ENCODE data around the gene RASSF8.
A peak's percentile ranks its signal among the peaks of the same experiment; 100 is the strongest.
"Not testable (repeated sequence)": the region's sequence is repeated elsewhere in the genome, so short reads cannot be mapped to it uniquely, and the experiment has no call there.

RASSF8 gene

DNA sequence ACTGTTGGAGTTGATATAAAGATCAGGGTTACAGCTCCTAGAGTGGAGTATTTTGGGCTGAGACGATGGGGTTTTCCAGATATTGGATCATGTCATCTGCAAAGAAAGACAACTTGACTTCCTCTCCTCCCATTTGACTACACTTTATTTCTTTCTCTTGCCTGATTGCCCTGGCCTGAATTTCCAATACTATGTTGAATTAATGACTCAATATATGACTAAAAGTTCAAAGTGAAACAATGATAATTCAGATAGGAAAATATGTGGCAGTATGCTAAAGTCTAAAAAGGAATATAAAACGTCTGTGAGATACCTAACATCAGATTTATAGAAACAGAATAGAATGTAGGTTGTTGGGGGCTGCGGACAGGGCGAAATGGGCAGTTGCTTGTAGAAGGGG, 94.2 kb downstream of the RASSF8 start:
- in situ Hi-C loops (cut with MboI; ENCODE audit: low pct_unique_long_range_greater_than_20kb, low sequenced_read_pairs, unreplicated experiment), result no loop called here
- TF ChIP-seq, protein P1, sequence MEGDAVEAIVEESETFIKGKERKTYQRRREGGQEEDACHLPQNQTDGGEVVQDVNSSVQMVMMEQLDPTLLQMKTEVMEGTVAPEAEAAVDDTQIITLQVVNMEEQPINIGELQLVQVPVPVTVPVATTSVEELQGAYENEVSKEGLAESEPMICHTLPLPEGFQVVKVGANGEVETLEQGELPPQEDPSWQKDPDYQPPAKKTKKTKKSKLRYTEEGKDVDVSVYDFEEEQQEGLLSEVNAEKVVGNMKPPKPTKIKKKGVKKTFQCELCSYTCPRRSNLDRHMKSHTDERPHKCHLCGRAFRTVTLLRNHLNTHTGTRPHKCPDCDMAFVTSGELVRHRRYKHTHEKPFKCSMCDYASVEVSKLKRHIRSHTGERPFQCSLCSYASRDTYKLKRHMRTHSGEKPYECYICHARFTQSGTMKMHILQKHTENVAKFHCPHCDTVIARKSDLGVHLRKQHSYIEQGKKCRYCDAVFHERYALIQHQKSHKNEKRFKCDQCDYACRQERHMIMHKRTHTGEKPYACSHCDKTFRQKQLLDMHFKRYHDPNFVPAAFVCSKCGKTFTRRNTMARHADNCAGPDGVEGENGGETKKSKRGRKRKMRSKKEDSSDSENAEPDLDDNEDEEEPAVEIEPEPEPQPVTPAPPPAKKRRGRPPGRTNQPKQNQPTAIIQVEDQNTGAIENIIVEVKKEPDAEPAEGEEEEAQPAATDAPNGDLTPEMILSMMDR (IDR thresholded peaks at IDR 0.05; ENCODE audit: extremely low read depth, insufficient read depth, missing control alignments), result no peak
- no peak for DNase-seq (ENCODE audit: low spot score)

DNA sequence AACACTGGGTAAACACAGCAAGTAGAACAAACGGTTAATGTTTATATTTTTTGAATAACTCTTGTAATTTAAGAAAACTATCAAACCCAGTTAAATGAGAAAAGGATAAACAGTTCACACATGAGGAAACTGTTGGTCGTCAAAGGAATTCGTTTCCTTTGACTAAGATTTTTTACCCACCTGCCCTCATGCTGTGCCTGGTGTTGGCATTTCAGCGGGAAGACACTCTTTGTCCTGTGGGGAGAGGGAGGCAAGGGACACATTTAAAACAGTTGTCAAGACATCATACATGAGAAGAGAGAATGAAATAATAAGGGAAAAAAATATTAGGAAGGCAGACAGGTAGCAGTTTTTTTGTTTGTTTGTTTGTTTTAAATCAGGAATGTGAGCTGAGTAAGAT, 95.9 kb downstream of the RASSF8 start:
- in situ Hi-C loops (cut with MboI; ENCODE audit: low pct_unique_long_range_greater_than_20kb, low sequenced_read_pairs, unreplicated experiment), result no loop called here
- no peak for DNase-seq (ENCODE audit: low spot score)
- TF ChIP-seq, protein P1 (IDR thresholded peaks at IDR 0.05; ENCODE audit: extremely low read depth, insufficient read depth, missing control alignments), result no peak

DNA sequence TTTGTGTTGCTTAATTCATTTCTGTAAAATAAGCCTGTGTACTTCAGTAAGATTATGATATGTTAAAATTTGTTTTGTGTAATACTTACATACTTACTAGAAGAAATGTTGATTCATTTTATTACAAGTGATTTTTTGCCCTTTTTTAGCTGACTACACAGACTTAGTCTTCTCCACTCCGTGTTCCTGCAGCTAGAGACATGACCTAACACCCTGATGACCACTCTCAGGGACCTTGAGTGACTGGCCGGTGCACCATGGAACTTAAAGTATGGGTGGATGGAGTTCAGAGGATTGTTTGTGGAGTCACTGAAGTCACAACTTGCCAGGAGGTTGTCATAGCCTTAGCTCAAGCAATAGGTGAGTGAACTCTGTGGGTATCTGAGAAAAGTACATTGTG, 96.6 kb downstream of the RASSF8 start:
- no peak for DNase-seq (ENCODE audit: low spot score)
- in situ Hi-C loops (cut with MboI; ENCODE audit: low pct_unique_long_range_greater_than_20kb, low sequenced_read_pairs, unreplicated experiment), result no loop called here
- TF ChIP-seq, protein P1 (IDR thresholded peaks at IDR 0.05; ENCODE audit: extremely low read depth, insufficient read depth, missing control alignments), result no peak

DNA sequence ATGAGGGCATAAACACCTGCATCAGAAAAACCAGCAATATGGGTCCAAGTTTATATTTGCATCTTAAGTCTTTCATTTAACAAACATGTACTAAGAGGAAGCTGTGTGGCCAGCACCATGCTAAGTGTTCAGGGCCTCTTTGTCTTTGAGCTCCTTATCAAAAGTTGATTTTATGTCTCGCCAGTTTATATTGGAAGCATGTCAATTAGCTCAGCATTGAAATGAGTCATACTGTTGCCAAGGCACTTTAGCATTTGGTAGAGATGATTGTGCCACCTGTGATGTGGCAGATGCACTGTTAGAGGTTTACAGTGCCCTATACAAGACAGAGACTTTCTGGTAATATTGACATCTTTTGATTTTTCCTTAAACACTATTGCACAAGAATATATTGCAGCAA, 97.9 kb downstream of the RASSF8 start:
- no peak for DNase-seq (ENCODE audit: low spot score)
- in situ Hi-C loops (cut with MboI; ENCODE audit: low pct_unique_long_range_greater_than_20kb, low sequenced_read_pairs, unreplicated experiment), result no loop called here
- TF ChIP-seq, protein P1 (IDR thresholded peaks at IDR 0.05; ENCODE audit: extremely low read depth, insufficient read depth, missing control alignments), result no peak

DNA sequence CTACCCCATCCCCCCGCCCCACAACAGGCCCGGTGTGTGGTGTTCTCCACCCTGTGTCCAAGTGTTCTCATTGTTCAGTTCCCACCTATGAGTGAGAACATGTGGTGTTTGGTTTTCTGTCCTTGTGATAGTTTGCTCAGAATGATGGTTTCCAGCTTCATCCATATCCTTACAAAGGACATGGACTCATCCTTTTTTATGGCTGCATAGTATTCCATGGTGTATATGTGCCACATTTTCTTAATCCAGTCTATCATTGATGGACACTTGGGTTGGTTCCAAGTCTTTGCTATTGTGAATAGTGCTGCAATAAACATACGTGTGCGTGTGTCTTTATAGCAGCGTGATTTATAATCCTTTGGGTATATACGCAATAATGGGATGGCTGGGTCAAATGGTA, 98.8 kb downstream of the RASSF8 start:
- DNase-seq (ENCODE audit: low spot score); in situ Hi-C loops (cut with MboI; ENCODE audit: low pct_unique_long_range_greater_than_20kb, low sequenced_read_pairs, unreplicated experiment): not testable (repeated sequence)

DNA sequence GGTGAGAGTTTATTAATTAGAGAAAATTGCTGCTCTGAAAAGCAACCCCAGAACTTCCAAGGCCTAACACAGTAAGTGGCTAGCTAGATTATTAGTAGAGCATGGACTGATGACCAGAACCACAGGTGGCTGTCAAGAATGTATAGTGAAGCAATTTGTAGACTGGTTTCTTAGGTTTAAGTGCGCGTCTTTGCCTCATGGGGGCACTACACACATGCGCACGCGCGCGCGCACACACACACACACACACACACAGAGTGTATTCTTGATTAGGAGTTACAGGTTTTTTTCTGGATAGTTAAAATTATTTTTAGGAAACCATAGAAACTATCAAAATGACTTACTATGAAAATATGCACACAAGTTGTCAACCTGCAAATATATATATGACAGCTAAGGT, 99.8 kb downstream of the RASSF8 start:
- in situ Hi-C loops (cut with MboI; ENCODE audit: low pct_unique_long_range_greater_than_20kb, low sequenced_read_pairs, unreplicated experiment), result no loop called here
- TF ChIP-seq, protein P1 (IDR thresholded peaks at IDR 0.05; ENCODE audit: extremely low read depth, insufficient read depth, missing control alignments), result peak; percentile 12
- DNase-seq (ENCODE audit: low spot score), result no peak

DNA sequence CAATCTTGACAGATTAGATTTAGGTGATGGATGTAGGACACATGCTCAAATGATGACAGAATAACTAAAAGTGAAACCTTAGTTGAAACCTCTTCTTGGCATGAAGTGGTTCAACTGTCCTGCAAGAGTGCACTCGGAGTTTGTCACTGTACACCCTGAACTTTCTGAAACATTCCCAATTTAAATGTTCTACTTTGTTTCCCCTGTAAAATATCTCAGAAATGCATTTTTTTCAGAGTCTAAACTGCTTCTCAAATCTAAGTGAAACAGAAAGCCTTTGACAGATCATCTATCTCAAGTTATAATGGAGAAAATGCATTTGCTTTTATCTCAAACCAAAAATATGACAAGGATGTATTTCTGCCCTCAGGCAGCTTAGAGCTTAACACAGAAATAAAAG, 100.3 kb downstream of the RASSF8 start:
- in situ Hi-C loops (cut with MboI; ENCODE audit: low pct_unique_long_range_greater_than_20kb, low sequenced_read_pairs, unreplicated experiment), result no loop called here
- TF ChIP-seq, protein P1 (IDR thresholded peaks at IDR 0.05; ENCODE audit: extremely low read depth, insufficient read depth, missing control alignments), result no peak
- peak; percentile 10 for DNase-seq (ENCODE audit: low spot score)

Data from GM13977 (cell line).